Retina (tissue), 1 donor: ENCODE results near the gene PPP1R14D.

ENCODE experiments used
- DNase-seq: peaks from one replicate; pipeline ENCODE4 v3.0.0-alpha.2; 2016

The PPP1R14D gene

GRCh38 chr15:40776537-40777141 lies 51.9 kb downstream of the PPP1R14D start:
- DNase-seq = no peak

GRCh38 chr15:40775740-40776536 lies 52.6 kb downstream of the PPP1R14D start:
- DNase-seq = no peak

GRCh38 chr15:40775007-40775406 lies 53.5 kb downstream of the PPP1R14D start:
- DNase-seq = no peak

- DNase-seq = no peak
Measured at GRCh38 chr15:40773902-40774301, 54.6 kb downstream of the PPP1R14D start.

GRCh38 chr15:40773496-40773895 lies 55.0 kb downstream of the PPP1R14D start:
- no peak for DNase-seq

- DNase-seq = no peak
Measured at GRCh38 chr15:40772014-40772413, 56.5 kb downstream of the PPP1R14D start.

- no peak for DNase-seq
Measured at GRCh38 chr15:40771242-40771641, 57.3 kb downstream of the PPP1R14D start.

- peak; percentile 49 for DNase-seq
Measured at GRCh38 chr15:40770147-40770721, 58.3 kb downstream of the PPP1R14D start.

GRCh38 chr15:40769274-40770146 lies 59.0 kb downstream of the PPP1R14D start, which contains the start of gene C15orf62:
Gene C15orf62, plus strand, starts transcription at chr15:40769980. Its CDS starts 516 bp downstream, at chr15:40770496.
- DNase-seq = peak; percentile 37

- no peak for DNase-seq
Measured at GRCh38 chr15:40768521-40769273, 59.8 kb downstream of the PPP1R14D start.

GRCh38 chr15:40767838-40768500 lies 60.5 kb downstream of the PPP1R14D start:
- no peak for DNase-seq

GRCh38 chr15:40766906-40767837 lies 61.3 kb downstream of the PPP1R14D start:
- DNase-seq = no peak

- DNase-seq = peak; percentile 72
Measured at GRCh38 chr15:40766194-40766815, 62.2 kb downstream of the PPP1R14D start.
